T-helper 1 cell treated with Interleukin-12 subunit alpha and Interleukin-12 subunit beta and Interleukin-4 antibody, amounts not matched to agents 30 ng/mL and 1 ng/mL, for 36 hours (primary cell): Measurements from ENCODE around the gene RCAN3. TPM values are rescaled to one million over a fixed set of nuclear protein-coding genes. Genes with fewer than 3 reads are reported as not detected.
"Not testable (repeated sequence)": the region's sequence is repeated elsewhere in the genome, so short reads cannot be mapped to it uniquely, and the experiment has no call there.

Experiments
- intact Hi-C: fragments of 100-400 bp; cut with micrococcal nuclease; formaldehyde crosslinking; loops from one replicate; pipeline ENCODE4 v1.15.1; 2024
- total RNA-seq: library from RNA; stranded (reverse); gene quantifications from 2 replicates; pipeline ENCODE4 v1.2.3, GENCODE V29; 2022

RCAN3 gene
- total RNA-seq, 1 donor from 2014 or later, result 55.5 TPM

GRCh38 chr1:24507405-24507804 is 4.8 kb downstream of the RCAN3 start:
- intact Hi-C loops, result loop anchor here (2.0 to 10.0 kb wide), 3 partner anchors 19 to 737 kb away; partner anchors contain the start of gene RSRP1

- intact Hi-C loops, result loop anchor here (10.0 kb wide), 2 partner anchors 314 to 736 kb away; partner anchors contain the start of gene RSRP1
These were observed 6.3 kb downstream of the RCAN3 start for GRCh38 chr1:24508911-24509310.

- intact Hi-C loops, result no loop called here
These were observed 11.1 kb downstream of the RCAN3 start for GRCh38 chr1:24513706-24514105.

- intact Hi-C loops, result no loop called here
These were observed 12.3 kb downstream of the RCAN3 start for GRCh38 chr1:24514946-24515345.

GRCh38 chr1:24515671-24516209 is 13.1 kb downstream of the RCAN3 start:
- intact Hi-C loops, result not testable (repeated sequence)

GRCh38 chr1:24516506-24516905 is 13.9 kb downstream of the RCAN3 start:
- intact Hi-C loops, result no loop called here

- intact Hi-C loops, result no loop called here
These were observed 15.3 kb downstream of the RCAN3 start for GRCh38 chr1:24517898-24518297.

GRCh38 chr1:24520282-24520681 is 17.6 kb downstream of the RCAN3 start:
- intact Hi-C loops, result not testable (repeated sequence)

GRCh38 chr1:24525606-24526005 is 23.0 kb downstream of the RCAN3 start:
- intact Hi-C loops, result loop anchor here (2.0 kb wide), 1 partner anchor 19 kb away; no protein-coding TSS in a partner anchor

GRCh38 chr1:24526045-24526444 is 23.4 kb downstream of the RCAN3 start:
- intact Hi-C loops, result loop anchor here (2.0 kb wide), 1 partner anchor 19 kb away; no protein-coding TSS in a partner anchor

GRCh38 chr1:24526940-24527542 is 24.4 kb downstream of the RCAN3 start:
- intact Hi-C loops, result loop anchor here (1.0 to 2.0 kb wide), 5 partner anchors 8 to 328 kb away; partner anchors contain the start of gene NIPAL3

- intact Hi-C loops, result no loop called here
These were observed 26.1 kb downstream of the RCAN3 start for GRCh38 chr1:24528744-24529143.

GRCh38 chr1:24529292-24529691 is 26.7 kb downstream of the RCAN3 start:
- intact Hi-C loops, result not testable (repeated sequence)

GRCh38 chr1:24535021-24535424 is 32.4 kb downstream of the RCAN3 start:
- intact Hi-C loops, result loop anchor here (1.0 to 2.0 kb wide), 8 partner anchors 8 to 144 kb away; partner anchors contain the start of genes NIPAL3 and RCAN3

- intact Hi-C loops, result loop anchor here (1.0 to 2.0 kb wide), 8 partner anchors 8 to 144 kb away; partner anchors contain the start of genes NIPAL3 and RCAN3
These were observed 33.1 kb downstream of the RCAN3 start for GRCh38 chr1:24535778-24536177.

GRCh38 chr1:24536391-24536840 is 33.8 kb downstream of the RCAN3 start:
- intact Hi-C loops, result no loop called here

GRCh38 chr1:24540051-24540905 is 37.6 kb downstream of the RCAN3 start:
- intact Hi-C loops, result loop anchor here (5.0 kb wide), 1 partner anchor 297 kb away; no protein-coding TSS in a partner anchor

- intact Hi-C loops, result loop anchor here (5.0 kb wide), 1 partner anchor 296 kb away; no protein-coding TSS in a partner anchor
These were observed 38.5 kb downstream of the RCAN3 start for GRCh38 chr1:24540906-24541710.

- intact Hi-C loops, result loop anchor here (1.0 to 5.0 kb wide), 3 partner anchors 45 to 295 kb away; no protein-coding TSS in a partner anchor
These were observed 39.2 kb downstream of the RCAN3 start for GRCh38 chr1:24541711-24542346.

GRCh38 chr1:24544239-24544638 is 41.6 kb downstream of the RCAN3 start:
- intact Hi-C loops, result loop anchor here (5.0 kb wide), 1 partner anchor 293 kb away; no protein-coding TSS in a partner anchor
